Activated gamma-delta T cell (primary cell): ENCODE results near the gene SLIT3.

Experiments
- DNase-seq: peaks from one replicate; lab custom pipeline; 2025; lab: John Stamatoyannopoulos, UW

Gene SLIT3

GRCh38 chr5:169299191-169299662 lies 1.7 kb downstream of the SLIT3 start:
- no peak for DNase-seq

DNA sequence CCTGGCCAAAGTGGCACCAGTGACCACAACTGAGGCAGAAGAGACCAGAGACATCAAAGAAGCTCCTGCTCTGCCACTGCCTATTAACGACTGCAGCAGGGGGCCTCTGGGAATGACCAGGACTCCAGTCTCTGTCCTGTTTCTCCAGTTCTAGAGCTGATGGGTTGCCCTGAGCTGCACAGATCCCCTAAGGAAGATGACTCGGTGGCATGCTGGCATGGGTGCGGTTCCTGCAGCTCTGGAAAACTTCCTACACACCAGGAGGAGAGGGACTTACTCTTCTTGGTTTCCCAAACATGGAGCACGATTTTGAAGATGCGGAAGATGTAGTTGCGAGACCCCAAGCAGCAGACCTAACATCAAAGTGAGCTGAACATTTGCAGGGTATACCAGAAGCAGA lies 2.7 kb downstream of the SLIT3 start:
- DNase-seq = no peak

- DNase-seq = no peak
These were observed 4.4 kb downstream of the SLIT3 start for GRCh38 chr5:169296419-169297143.

- no peak for DNase-seq
These were observed 5.6 kb downstream of the SLIT3 start for GRCh38 chr5:169295306-169295705.

- no peak for DNase-seq
These were observed 6.3 kb downstream of the SLIT3 start for GRCh38 chr5:169294621-169295020.

GRCh38 chr5:169291877-169292276 lies 9.1 kb downstream of the SLIT3 start:
- DNase-seq = no peak

DNA sequence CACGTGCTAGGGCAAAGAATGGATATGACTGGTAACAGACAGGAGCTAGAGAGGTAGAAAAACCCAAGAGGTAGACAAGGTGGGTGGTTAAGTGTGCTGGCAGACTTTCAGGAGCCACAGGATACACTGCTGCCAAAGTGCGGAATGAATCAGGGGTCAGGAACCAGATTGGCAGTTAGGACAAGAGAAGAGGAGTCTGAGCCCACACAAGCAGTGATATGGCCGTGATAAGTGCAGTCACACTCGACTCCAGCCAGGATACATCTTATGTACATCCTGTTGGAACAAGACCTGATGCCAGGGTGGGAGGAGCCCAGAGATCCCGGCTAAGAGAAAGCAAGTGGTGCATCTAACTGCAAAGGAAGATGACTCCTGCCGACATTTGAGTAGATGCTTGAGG lies 10.0 kb downstream of the SLIT3 start:
- no peak for DNase-seq

- DNase-seq = no peak
These were observed 11.4 kb downstream of the SLIT3 start for GRCh38 chr5:169289520-169289919.

GRCh38 chr5:169288066-169288930 lies 12.6 kb downstream of the SLIT3 start:
- no peak for DNase-seq

GRCh38 chr5:169287529-169287928 lies 13.4 kb downstream of the SLIT3 start:
- no peak for DNase-seq

DNA sequence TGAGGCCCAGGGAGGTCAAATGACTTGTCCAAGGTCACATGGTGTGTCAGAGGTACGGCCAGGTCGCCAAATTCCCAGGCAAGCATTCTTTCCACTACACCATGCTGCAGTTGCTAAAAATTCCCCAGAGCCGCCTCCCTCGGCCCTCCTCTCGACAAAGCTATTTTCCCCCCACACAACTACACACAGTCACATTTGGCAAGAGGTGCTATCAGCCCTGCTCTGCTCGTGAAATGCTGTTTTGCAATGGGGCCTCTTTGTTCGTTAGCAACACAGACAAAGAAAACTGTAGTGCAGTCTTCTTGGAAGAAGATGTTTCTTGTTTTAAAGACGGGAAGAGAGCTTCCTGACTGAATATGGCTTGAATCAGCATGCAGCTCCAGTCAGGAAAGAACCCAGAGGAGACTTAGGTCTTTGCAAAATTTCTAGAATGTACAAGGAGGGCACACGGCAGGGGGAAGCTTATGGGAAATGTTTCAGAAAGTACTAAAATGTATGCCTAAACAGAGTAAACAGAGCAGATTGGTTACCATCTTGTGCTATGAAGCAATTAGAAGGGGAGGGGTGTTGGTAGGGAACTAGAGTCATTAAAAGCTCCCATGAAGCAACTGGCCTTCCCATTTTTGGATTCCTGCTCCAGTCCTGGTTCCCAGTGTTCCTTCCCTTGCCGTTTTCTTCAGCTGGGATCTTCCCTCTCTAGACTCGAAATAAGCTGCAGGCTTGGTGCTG lies 14.2 kb downstream of the SLIT3 start:
- no peak for DNase-seq

GRCh38 chr5:169283887-169284286 lies 17.1 kb downstream of the SLIT3 start:
- DNase-seq = no peak

DNA sequence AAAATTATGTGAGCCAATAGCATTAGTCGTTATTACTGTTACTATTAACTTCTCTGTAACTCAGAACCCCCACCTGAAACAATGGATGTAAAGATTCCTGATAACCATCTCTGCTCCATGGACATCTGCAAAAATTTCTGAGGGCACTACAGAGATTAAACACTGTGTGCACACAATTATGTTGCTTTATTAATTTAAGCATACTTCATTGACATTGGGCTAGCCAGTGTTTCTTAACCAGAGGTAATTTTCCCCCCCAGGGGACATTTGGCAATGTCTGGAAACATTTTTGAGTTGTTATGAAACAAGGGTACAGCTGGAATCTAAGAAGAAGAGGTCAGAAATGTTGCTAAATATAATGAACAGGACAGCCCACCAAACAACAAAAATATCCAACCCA lies 19.3 kb downstream of the SLIT3 start:
- no peak for DNase-seq

DNA sequence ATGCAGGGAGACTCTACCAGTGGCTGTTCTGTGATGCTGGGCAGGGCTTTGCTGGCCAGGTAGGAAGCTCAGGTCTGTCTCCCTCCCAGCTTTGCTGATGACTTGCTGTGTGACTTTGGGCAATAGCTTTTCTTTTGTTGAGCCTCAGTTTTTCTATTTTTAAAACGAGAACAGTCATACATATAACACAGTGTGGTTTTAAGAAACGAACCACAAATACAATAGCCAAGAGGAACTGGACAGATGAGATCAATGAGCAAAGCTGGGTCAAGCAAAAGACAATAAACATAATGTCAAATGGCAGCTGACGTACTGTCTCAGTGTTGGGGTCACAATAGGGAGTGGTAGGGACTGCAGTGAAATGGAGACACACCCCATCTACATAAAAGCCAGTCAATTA lies 20.2 kb downstream of the SLIT3 start:
- no peak for DNase-seq

GRCh38 chr5:169280286-169280685 lies 20.7 kb downstream of the SLIT3 start:
- no peak for DNase-seq

DNA sequence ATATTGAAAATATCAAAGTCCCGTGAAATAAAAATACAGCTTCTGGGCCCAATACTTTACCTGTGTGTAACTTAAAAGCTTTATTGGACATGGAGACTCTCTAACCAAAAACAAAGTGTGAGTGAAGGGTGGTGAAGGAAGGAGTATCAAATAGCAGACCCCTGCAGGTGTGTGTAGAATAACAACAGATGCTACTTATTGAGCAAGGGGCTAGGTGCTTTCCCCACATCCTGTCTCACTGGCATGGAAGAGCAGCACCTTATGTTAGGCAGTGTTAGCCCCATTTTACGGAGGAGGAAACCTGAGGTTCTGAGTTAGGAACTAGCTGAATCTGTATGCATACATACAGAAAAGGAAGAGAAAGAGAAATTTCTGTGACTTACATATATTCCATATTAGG lies 21.8 kb downstream of the SLIT3 start:
- no peak for DNase-seq

DNA sequence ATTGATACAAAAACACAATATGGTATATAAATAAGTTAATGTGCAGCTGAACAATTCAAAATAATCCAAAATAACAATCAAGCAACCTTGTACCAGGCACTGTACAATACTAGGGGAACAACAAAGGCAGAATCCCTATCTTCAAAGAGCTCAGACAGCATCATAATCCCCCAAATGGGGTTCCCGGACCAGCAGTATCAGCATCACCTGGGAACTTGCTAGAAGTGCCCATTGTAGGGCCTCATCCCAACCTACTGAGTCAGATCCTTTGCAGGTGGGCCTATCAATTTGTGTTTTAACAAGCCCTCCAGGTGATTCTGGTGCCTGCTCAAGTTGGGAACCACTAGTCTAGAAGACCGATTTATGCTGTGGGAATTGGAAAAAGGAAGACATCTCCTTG lies 27.1 kb downstream of the SLIT3 start:
- no peak for DNase-seq

GRCh38 chr5:169273451-169273850 lies 27.5 kb downstream of the SLIT3 start:
- DNase-seq = no peak

DNA sequence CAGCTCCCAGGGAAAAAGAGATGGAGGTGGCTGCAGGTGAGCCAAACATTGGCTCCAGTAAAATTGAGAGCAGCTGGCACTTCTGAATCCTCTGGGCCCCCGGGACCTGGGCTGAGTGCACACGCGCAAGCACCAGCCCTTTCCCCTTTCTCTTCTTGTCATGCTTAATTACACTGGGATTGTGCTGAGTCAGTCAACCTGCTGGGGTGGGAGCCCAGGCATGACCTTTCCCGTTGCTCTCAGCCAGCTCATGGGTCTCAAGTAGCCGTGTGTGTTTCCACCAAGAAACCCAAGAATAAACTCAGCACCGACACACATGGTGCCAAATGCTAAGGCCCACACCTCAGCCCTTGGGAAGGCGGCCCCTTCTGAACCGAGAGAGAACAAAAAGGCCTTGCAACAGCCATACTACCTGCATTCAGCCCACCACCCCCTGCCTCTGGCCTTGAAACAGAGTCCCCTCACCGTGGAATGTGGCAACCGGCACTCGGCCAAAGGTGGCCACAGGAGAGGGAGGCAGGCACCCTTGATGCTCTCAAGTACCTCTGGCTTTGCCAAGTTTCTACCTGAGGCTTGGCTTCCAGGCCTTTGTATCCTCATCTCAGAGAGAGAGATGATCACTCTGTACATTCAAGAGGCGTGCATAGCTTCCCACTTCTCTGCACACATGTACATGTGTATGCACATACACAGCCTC lies 28.1 kb downstream of the SLIT3 start:
- no peak for DNase-seq

DNA sequence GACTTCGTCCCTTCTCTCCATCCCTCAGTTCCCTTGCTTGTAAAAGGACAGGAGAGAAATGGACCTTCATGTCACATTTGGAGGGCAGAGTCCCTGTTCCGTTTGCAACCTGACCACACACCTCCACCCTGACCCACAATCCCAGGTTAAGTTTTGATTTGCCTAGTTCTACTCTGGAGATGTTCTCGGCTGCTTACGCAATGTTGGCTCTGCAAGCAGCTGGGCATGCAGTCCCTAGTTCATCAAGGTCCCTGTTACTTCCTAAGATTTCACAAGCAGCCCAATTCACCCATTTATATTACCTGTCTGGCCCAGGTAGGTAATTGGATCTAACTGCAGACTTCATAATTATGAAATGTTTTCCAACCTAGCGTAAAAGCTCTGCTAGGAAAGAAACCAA lies 28.8 kb downstream of the SLIT3 start:
- no peak for DNase-seq

DNA sequence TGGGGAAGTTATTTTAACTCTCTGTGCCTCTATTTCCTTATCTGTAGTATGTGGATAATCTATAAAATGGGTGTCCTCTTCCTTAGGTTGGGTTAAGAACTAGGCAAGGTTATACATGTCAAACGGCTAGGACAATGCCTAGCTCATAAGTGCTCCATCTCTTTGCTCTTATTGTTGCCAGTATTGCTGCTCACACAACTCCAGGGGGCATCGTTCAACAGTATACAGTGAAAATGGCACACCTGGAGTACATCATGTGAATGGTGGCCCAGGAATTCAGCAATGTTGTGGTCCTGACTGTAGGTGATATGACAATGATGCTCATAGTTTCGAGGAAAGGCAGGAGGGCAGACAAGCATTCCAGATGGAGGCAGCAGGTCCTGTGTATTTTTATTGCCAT lies 30.1 kb downstream of the SLIT3 start:
- no peak for DNase-seq

- DNase-seq = no peak
These were observed 32.9 kb downstream of the SLIT3 start for GRCh38 chr5:169268019-169268418.
